ENCODE measurements around the gene CCDC85B.

The CCDC85B gene

GRCh38 chr11:65887723-65888162 lies 2.7 kb upstream of the CCDC85B start:
- DNase-seq: peak; percentile 23

GRCh38 chr11:65888163-65888814 lies 2.2 kb upstream of the CCDC85B start, which contains the start of gene FIBP:
FIBP (minus strand) TSS chr11:65888471; CDS start chr11:65888418, 53 bp downstream.
- peak; percentile 96 for DNase-seq

- peak; percentile 43 for DNase-seq
Measured at GRCh38 chr11:65891219-65892136, 1.0 kb downstream of the CCDC85B start.

GRCh38 chr11:65892137-65892540 lies 1.7 kb downstream of the CCDC85B start:
- peak; percentile 49 for DNase-seq

GRCh38 chr11:65892661-65893317 lies 2.3 kb downstream of the CCDC85B start:
- DNase-seq: no peak

GRCh38 chr11:65894034-65894591 lies 3.6 kb downstream of the CCDC85B start:
- DNase-seq: peak; percentile 59

- no peak for DNase-seq
Measured at GRCh38 chr11:65895482-65895981, 5.1 kb downstream of the CCDC85B start.

- DNase-seq: no peak
Measured at GRCh38 chr11:65896034-65896999, 5.8 kb downstream of the CCDC85B start.

- no peak for DNase-seq
Measured at GRCh38 chr11:65897020-65897471, 6.6 kb downstream of the CCDC85B start.

- DNase-seq: no peak
Measured at GRCh38 chr11:65898656-65899355, 8.3 kb downstream of the CCDC85B start.

- DNase-seq: peak; percentile 55
Measured at GRCh38 chr11:65899356-65900124, 9.1 kb downstream of the CCDC85B start.

- peak; percentile 97 for DNase-seq
Measured at GRCh38 chr11:65900125-65900898, 9.8 kb downstream of the CCDC85B start, which contains the start of gene FOSL1. FOSL1 (minus strand) TSS chr11:65900388; CDS start chr11:65900339, 49 bp downstream.

GRCh38 chr11:65900899-65901180 lies 10.4 kb downstream of the CCDC85B start:
- DNase-seq: no peak

- no peak for DNase-seq
Measured at GRCh38 chr11:65903068-65903481, 12.6 kb downstream of the CCDC85B start.

- DNase-seq: no peak
Measured at GRCh38 chr11:65903715-65904114, 13.2 kb downstream of the CCDC85B start.

- DNase-seq: no peak
Measured at GRCh38 chr11:65906602-65907001, 16.1 kb downstream of the CCDC85B start.

- no peak for DNase-seq
Measured at GRCh38 chr11:65907878-65908277, 17.4 kb downstream of the CCDC85B start.

- DNase-seq: no peak
Measured at GRCh38 chr11:65911682-65912568, 21.5 kb downstream of the CCDC85B start.

Data from CD4-positive, alpha-beta T cell treated with Interleukin-21 for 1 hour (primary cell).